SK-N-SH (cell line): ENCODE results near the gene PRSS8. TPM values are rescaled to one million over a fixed set of nuclear protein-coding genes. Genes with fewer than 3 reads are reported as not detected.

Experiments used
- CTCF ChIA-PET: fragments of 300-600, 350-600 bp; formaldehyde crosslinking; extraction: SDS; loops from one replicate; lab custom pipeline; 2021; lab: Yijun Ruan, JAX
- POLR2A ChIA-PET: fragments of 350-600 bp; sonication (Branson Sonifier 250); formaldehyde crosslinking; extraction: SDS; loops from one replicate; lab custom pipeline; 2020; ENCODE audit warnings: antibody characterized with exemption, inconsistent platforms; lab: Yijun Ruan, JAX
- DNase-seq: peaks from one replicate; pipeline ENCODE4 v3.0.0; 2012
- H2AFZ ChIP-seq: fragments of 200-600 bp; sonication (generic); 2 replicates; pipeline ENCODE4 v1.8.1; 2016; ENCODE audit warnings: antibody characterized with exemption, mild to moderate bottlenecking, low read depth
- H3F3A ChIP-seq: fragments of 200-600 bp; sonication (generic); replicated peaks from 2 replicates; pipeline ENCODE3; 2016; ENCODE audit warnings: antibody characterized with exemption, mild to moderate bottlenecking; ENCODE audit not compliant: insufficient read depth
- H3K27ac ChIP-seq, 2 experiments: fragments of 200-500 bp in 1 of 2; fragments of 200-600 bp in 1 of 2; sonication (Bioruptor generic) in 1 of 2; sonication (generic), shearing (Covaris generic) in 1 of 2; 2 replicates each; pipeline versions ENCODE4 v1.5.1 to v1.6.1; 2014 to 2016; ENCODE audit warnings: low read depth in 2 of 2, inconsistent platforms in 1 of 2, low read length in 1 of 2, mild to moderate bottlenecking in 1 of 2, mixed read lengths in 1 of 2
- H3K27me3 ChIP-seq: fragments of 200-600 bp; sonication (generic), shearing (Covaris generic); 2 replicates; pipeline ENCODE4 v1.6.1; 2016; ENCODE audit warnings: mixed run types; ENCODE audit not compliant: insufficient read depth
- H3K36me3 ChIP-seq, 2 experiments: fragments of 200-500 bp in 1 of 2; fragments of 200-600 bp in 1 of 2; sonication (Bioruptor generic) in 1 of 2; sonication (generic) in 1 of 2; replicated peaks in 1 of 2; 2 replicates each; pipeline versions ENCODE3 to v1.5.1; 2014 to 2016; ENCODE audit warnings: low read length in 1 of 2, mild to moderate bottlenecking in 1 of 2; ENCODE audit not compliant: insufficient read depth in 2 of 2, control insufficient read depth in 1 of 2
- H3K4me1 ChIP-seq, 2 experiments: fragments of 200-500 bp in 1 of 2; fragments of 200-600 bp in 1 of 2; sonication (Bioruptor generic) in 1 of 2; sonication (generic), shearing (Covaris generic) in 1 of 2; 2 replicates each; pipeline versions ENCODE4 v1.5.1 to v1.6.1; 2014 to 2016; ENCODE audit warnings: low read depth in 1 of 2, low read length in 1 of 2, mixed run types in 1 of 2; ENCODE audit not compliant: insufficient read depth in 2 of 2, control insufficient read depth in 1 of 2
- H3K4me2 ChIP-seq: fragments of 200-600 bp; sonication (generic), shearing (Covaris generic); 2 replicates; pipeline ENCODE4 v1.6.1; 2017; ENCODE audit warnings: mixed run types
- H3K4me3 ChIP-seq, 2 experiments: fragments of 200-500 bp in 1 of 2; fragments of 200-600 bp in 1 of 2; sonication (Bioruptor generic) in 1 of 2; sonication (generic), shearing (Covaris generic) in 1 of 2; 2 replicates each; pipeline versions ENCODE4 v1.5.1 to v1.8.1; 2014 to 2016; ENCODE audit warnings: low read depth in 2 of 2, inconsistent platforms in 1 of 2, low read length in 1 of 2, mild to moderate bottlenecking in 1 of 2, mixed read lengths in 1 of 2, moderate library complexity in 1 of 2
- H3K79me2 ChIP-seq: fragments of 200-600 bp; sonication (generic); 2 replicates; pipeline ENCODE4 v1.8.1; 2017; ENCODE audit warnings: mild to moderate bottlenecking; ENCODE audit not compliant: insufficient read depth
- H3K9ac ChIP-seq: fragments of 200-600 bp; sonication (generic); 2 replicates; pipeline ENCODE4 v1.6.1; 2017; ENCODE audit warnings: mixed run types
- H3K9me2 ChIP-seq: fragments of 200-600 bp; sonication (generic); 2 replicates; pipeline ENCODE4 v1.6.1; 2017; ENCODE audit warnings: mixed run types
- H3K9me3 ChIP-seq: fragments of 200-600 bp; sonication (generic); 2 replicates; pipeline ENCODE4 v1.6.1; 2017; ENCODE audit warnings: mixed run types, mild to moderate bottlenecking, moderate library complexity
- H4K20me1 ChIP-seq: fragments of 200-600 bp; sonication (generic); 2 replicates; pipeline ENCODE4 v1.6.1; 2017; ENCODE audit warnings: mild to moderate bottlenecking, mixed run types; ENCODE audit not compliant: insufficient read depth
- CTCF ChIP-seq: fragments of 200-600 bp; sonication (generic); IDR thresholded peaks from 2 replicates; pipeline ENCODE4 v1.6.1; 2017; ENCODE audit warnings: antibody characterized with exemption, mild to moderate bottlenecking, moderate library complexity
- FOSL2 ChIP-seq: IDR thresholded peaks from 2 replicates; pipeline ENCODE4 v1.4.0; 2012; ENCODE audit warnings: low read depth, mild to moderate bottlenecking, moderate library complexity, borderline replicate concordance
- MEF2A ChIP-seq: IDR thresholded peaks from 2 replicates; pipeline ENCODE4 v1.4.0; 2012; ENCODE audit warnings: low read depth, borderline replicate concordance
- NFIC ChIP-seq: IDR thresholded peaks from 2 replicates; pipeline ENCODE4 v1.4.0; 2012; ENCODE audit warnings: borderline replicate concordance
- POLR2AphosphoS5 ChIP-seq: IDR thresholded peaks from 2 replicates; pipeline ENCODE4 v1.6.1; 2012; ENCODE audit warnings: low read depth, low read length
- REST ChIP-seq: IDR thresholded peaks from 2 replicates; pipeline ENCODE4 v1.6.1; 2012; ENCODE audit warnings: mild to moderate bottlenecking, low read depth, low read length, moderate library complexity
- USF2 ChIP-seq: fragments of 150-350 bp; IDR thresholded peaks from 2 replicates; pipeline ENCODE4 v1.6.1; 2017; ENCODE audit warnings: antibody characterized with exemption, low read length, low read depth, borderline replicate concordance
- YY1 ChIP-seq: IDR thresholded peaks from 2 replicates; pipeline ENCODE4 v1.4.0; 2012; ENCODE audit warnings: low read depth, mild to moderate bottlenecking
- WGBS: methylation state at CpG from one replicate; pipeline ENCODE4 v1.1.6; 2017; ENCODE audit warnings: low lambda C conversion rate; 5-methylcytosine and 5-hydroxymethylcytosine counted together
- polyA plus RNA-seq, 3 experiments: library from polyadenylated mRNA; depleted of rRNA; stranded (reverse); fragments of >200 nt; gene quantifications; 2 replicates each; pipeline ENCODE4 v1.2.3, GENCODE V29; 2012
- TF ChIP-seq, protein P1 (sequence below): IDR thresholded peaks from 2 replicates; pipeline ENCODE4; 2012
- TF ChIP-seq, protein P2 (sequence below): IDR thresholded peaks from 2 replicates; pipeline ENCODE4 v1.4.0; 2012; ENCODE audit warnings: low read depth, borderline replicate concordance

Gene PRSS8
- polyA plus RNA-seq, 1 of the 3 experiments (the other 2 are of a cell fraction), result 0.07 TPM

GRCh38 chr16:31134091-31134571, 1.4 kb downstream of the PRSS8 start:
- Histone ChIP-seq H3F3A (no peaks in the 10 kb centered on the region), H3K4me1 (peaks cover 4 to 28% of the 10 kb centered on the region in 2 experiments; a peak in 2 of 4 replicates), H4K20me1 (no peaks in the 10 kb centered on the region), H3K27ac (peak overlapping the region in 1 of 2 experiments; percentile 24; a peak in 1 of 4 replicates), H3K36me3 (peaks cover 0 to 13% of the 10 kb centered on the region in 2 experiments), H3K9me3 (no peaks in the 10 kb centered on the region), H3K4me2 (no peak overlapping the region), H3K27me3 (no peaks in the 10 kb centered on the region), H3K9me2 (no peaks in the 10 kb centered on the region), H3K4me3 (no peak overlapping the region), H2AFZ (no peak overlapping the region), H3K79me2 (no peaks in the 10 kb centered on the region), H3K9ac (no peak overlapping the region)
- ChIA-PET CTCF (interaction anchor here (1.0 to 1.2 kb wide), 3 partner anchors 22 to 151 kb away, joined by 3 to 4 read pairs (median 4); no protein-coding TSS in a partner anchor), POLR2A (interaction anchor here (0.6 to 3.9 kb wide), 2 partner anchors 17 to 132 kb away, joined by 3 to 15 read pairs; partner anchors contain the start of gene KAT8)
- no peak for DNase-seq
- TF ChIP-seq, protein P1, sequence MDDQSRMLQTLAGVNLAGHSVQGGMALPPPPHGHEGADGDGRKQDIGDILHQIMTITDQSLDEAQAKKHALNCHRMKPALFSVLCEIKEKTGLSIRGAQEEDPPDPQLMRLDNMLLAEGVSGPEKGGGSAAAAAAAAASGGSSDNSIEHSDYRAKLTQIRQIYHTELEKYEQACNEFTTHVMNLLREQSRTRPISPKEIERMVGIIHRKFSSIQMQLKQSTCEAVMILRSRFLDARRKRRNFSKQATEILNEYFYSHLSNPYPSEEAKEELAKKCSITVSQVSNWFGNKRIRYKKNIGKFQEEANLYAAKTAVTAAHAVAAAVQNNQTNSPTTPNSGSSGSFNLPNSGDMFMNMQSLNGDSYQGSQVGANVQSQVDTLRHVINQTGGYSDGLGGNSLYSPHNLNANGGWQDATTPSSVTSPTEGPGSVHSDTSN, result no peak
- TF ChIP-seq CTCF (no peak), REST (no peak), MEF2A (no peak), FOSL2 (no peak), YY1 (no peak), POLR2AphosphoS5 (no peak), USF2 (no peak), NFIC (no peak)
- TF ChIP-seq, protein P2, sequence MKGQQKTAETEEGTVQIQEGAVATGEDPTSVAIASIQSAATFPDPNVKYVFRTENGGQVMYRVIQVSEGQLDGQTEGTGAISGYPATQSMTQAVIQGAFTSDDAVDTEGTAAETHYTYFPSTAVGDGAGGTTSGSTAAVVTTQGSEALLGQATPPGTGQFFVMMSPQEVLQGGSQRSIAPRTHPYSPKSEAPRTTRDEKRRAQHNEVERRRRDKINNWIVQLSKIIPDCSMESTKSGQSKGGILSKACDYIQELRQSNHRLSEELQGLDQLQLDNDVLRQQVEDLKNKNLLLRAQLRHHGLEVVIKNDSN, result no peak
- WGBS, result 52% methylated on average over 5 of the region's 5 CpGs
